HepG2 (cell line): ENCODE measurements around the gene CPB2. TPM values are rescaled to one million over a fixed set of nuclear protein-coding genes. Genes with fewer than 3 reads are reported as not detected.
A peak's percentile ranks its signal among the peaks of the same experiment; 100 is the strongest.

Experiments used
- FOXP1 ChIP-seq, 2 experiments: fragments of 450-650 bp in 1 of 2; IDR thresholded peaks; 2 replicates each; pipeline ENCODE4 v1.6.1; 2017 to 2018; ENCODE audit warnings: antibody characterized with exemption in 1 of 2
- HOXA7 ChIP-seq: sonication (generic); formaldehyde crosslinking; IDR thresholded peaks from 2 replicates; pipeline ENCODE4 v1.8.1; 2022; ENCODE audit warnings: mild to moderate bottlenecking, missing genetic modification reagents, moderate library complexity
- ISL2 ChIP-seq: sonication (generic); formaldehyde crosslinking; IDR thresholded peaks from 2 replicates; pipeline ENCODE4 v1.5.0; 2020; ENCODE audit warnings: missing genetic modification reagents
- NAIF1 ChIP-seq: sonication (generic); formaldehyde crosslinking; IDR thresholded peaks from 2 replicates; pipeline ENCODE4 v1.5.0; 2020; ENCODE audit warnings: mild to moderate bottlenecking, missing genetic modification reagents, borderline replicate concordance
- PCBP2 ChIP-seq: fragments of 200-400 bp; formaldehyde crosslinking; optimal IDR thresholded peaks from 2 replicates; pipeline ENCODE3; 2018; ENCODE audit warnings: low read length, low read depth; ENCODE audit not compliant: poor library complexity, severe bottlenecking
- RXRA ChIP-seq: sonication (generic); formaldehyde crosslinking; IDR thresholded peaks from 2 replicates; pipeline ENCODE4 v1.5.1; 2020; ENCODE audit warnings: missing genetic modification reagents
- RXRB ChIP-seq: IDR thresholded peaks from 2 replicates; pipeline ENCODE4 v1.6.1; 2016; ENCODE audit warnings: borderline replicate concordance, missing genetic modification reagents, missing compliant biosample characterization
- SUZ12 ChIP-seq: fragments of 150-350 bp; IDR thresholded peaks from 2 replicates; pipeline ENCODE4 v1.6.1; 2014; ENCODE audit warnings: low read depth, low read length
- SYNCRIP ChIP-seq: fragments of 200-400 bp; formaldehyde crosslinking; IDR thresholded peaks from 2 replicates; pipeline ENCODE4 v1.6.1; 2018; ENCODE audit warnings: mild to moderate bottlenecking, low read depth, low read length; ENCODE audit not compliant: insufficient read depth
- TCF12 ChIP-seq, 2 experiments: fragments of 450-650 bp in 1 of 2; sonication (generic) in 1 of 2; formaldehyde crosslinking in 1 of 2; IDR thresholded peaks; 2 replicates each; pipeline versions ENCODE4 v1.6.1 to v1.8.0; 2017 to 2022; ENCODE audit warnings: antibody characterized with exemption in 1 of 2, mild to moderate bottlenecking in 1 of 2, missing genetic modification reagents in 1 of 2, moderate library complexity in 1 of 2
- YEATS2 ChIP-seq: sonication (generic); formaldehyde crosslinking; IDR thresholded peaks from 2 replicates; pipeline ENCODE4 v1.4.0; 2020; ENCODE audit warnings: missing genetic modification reagents, borderline replicate concordance
- ZBTB8A ChIP-seq: sonication (generic); formaldehyde crosslinking; IDR thresholded peaks from 2 replicates; pipeline ENCODE4 v1.4.0; 2020; ENCODE audit warnings: mild to moderate bottlenecking, low read depth, missing genetic modification reagents, borderline replicate concordance
- ZC3H13 ChIP-seq: sonication (generic); formaldehyde crosslinking; IDR thresholded peaks from 2 replicates; pipeline ENCODE4 v1.8.1; 2023; ENCODE audit warnings: mild to moderate bottlenecking, missing genetic modification reagents, moderate library complexity
- ZFP90 ChIP-seq: sonication (generic); formaldehyde crosslinking; IDR thresholded peaks from 2 replicates; pipeline ENCODE4 v1.8.0; 2022; ENCODE audit warnings: missing genetic modification reagents, mild to moderate bottlenecking, inconsistent platforms, borderline replicate concordance
- ZNF33A ChIP-seq: sonication (generic); formaldehyde crosslinking; IDR thresholded peaks from 2 replicates; pipeline ENCODE4 v1.5.1; 2020; ENCODE audit warnings: missing genetic modification reagents, mild to moderate bottlenecking, moderate library complexity, borderline replicate concordance
- ZNF746 ChIP-seq: sonication (generic); formaldehyde crosslinking; IDR thresholded peaks from 2 replicates; pipeline ENCODE4 v1.8.0; 2022; ENCODE audit warnings: mild to moderate bottlenecking, missing genetic modification reagents
- polyA plus RNA-seq, 8 experiments: library from polyadenylated mRNA; depleted of rRNA in 3 of 8; stranded (reverse) in 7 of 8; unstranded in 1 of 8; fragments of >200 nt; fragmentation: Illumina TruSeq in 4 of 8; extraction: Trizol in 4 of 8; gene quantifications; 2 replicates each; pipeline versions ENCODE4 v1.2.1 to v1.2.3, GENCODE V29; 2011 to 2016; ENCODE audit warnings: low read depth in 4 of 8, missing spikeins in 1 of 8, mixed read lengths in 1 of 8; ENCODE audit not compliant: insufficient read depth in 1 of 8
- total RNA-seq, 5 experiments: library from RNA; depleted of rRNA; stranded (reverse); fragments of >200 nt; fragmentation: Illumina TruSeq; extraction: Trizol; gene quantifications; 2 replicates each; pipeline ENCODE4 v1.2.3, GENCODE V29; 2016; ENCODE audit warnings: low read depth in 1 of 5
- TF ChIP-seq, protein P1 (sequence below), 2 experiments: IDR thresholded peaks; 2 replicates each; pipeline ENCODE4 v1.6.1; 2011 to 2012; ENCODE audit warnings: low read length in 2 of 2, borderline replicate concordance in 1 of 2, low read depth in 1 of 2, mild to moderate bottlenecking in 1 of 2, moderate library complexity in 1 of 2
- TF ChIP-seq, protein P2 (sequence below), 2 experiments: sonication (generic) in 1 of 2; formaldehyde crosslinking in 1 of 2; IDR thresholded peaks; 2 replicates each; pipeline versions ENCODE4 v1.5.1 to v1.6.1; 2011 to 2020; ENCODE audit warnings: borderline replicate concordance in 1 of 2, low read depth in 1 of 2, low read length in 1 of 2, mild to moderate bottlenecking in 1 of 2, missing genetic modification reagents in 1 of 2, moderate library complexity in 1 of 2
- TF ChIP-seq, protein P3 (sequence below): sonication (generic); formaldehyde crosslinking; IDR thresholded peaks from 2 replicates; pipeline ENCODE4 v1.4.0; 2020; ENCODE audit warnings: missing genetic modification reagents, mild to moderate bottlenecking, borderline replicate concordance
- TF ChIP-seq, protein P4 (sequence below): sonication (generic); formaldehyde crosslinking; IDR thresholded peaks from 2 replicates; pipeline ENCODE4 v1.4.0; 2020; ENCODE audit warnings: missing genetic modification reagents, low read depth, mild to moderate bottlenecking, borderline replicate concordance

CPB2 gene
- total and polyA plus RNA-seq, 2 of the 13 experiments (the other 11 are each of a cell fraction or from before 2014, with no cell fraction given) = 125 to 140 TPM

DNA sequence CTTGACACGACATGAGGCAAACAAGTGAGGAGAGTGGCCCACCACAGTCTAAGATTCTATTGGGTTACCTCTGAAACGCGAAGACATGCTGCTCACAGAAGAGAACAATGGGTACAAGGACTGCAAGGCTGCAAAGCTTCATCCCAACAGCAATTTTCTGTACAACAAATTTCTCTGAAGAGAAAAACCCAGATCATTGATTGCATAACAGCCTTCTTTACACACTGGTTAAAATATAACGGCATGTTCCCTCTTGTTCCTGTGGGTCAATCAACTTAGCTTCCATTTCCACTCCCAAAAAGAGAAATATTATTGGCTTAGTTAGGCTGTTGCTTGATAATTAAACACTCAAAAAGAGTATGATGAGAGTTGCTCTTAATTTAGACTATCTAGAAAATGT, at the start of gene CPB2 (continued):
- TF ChIP-seq, protein P1, sequence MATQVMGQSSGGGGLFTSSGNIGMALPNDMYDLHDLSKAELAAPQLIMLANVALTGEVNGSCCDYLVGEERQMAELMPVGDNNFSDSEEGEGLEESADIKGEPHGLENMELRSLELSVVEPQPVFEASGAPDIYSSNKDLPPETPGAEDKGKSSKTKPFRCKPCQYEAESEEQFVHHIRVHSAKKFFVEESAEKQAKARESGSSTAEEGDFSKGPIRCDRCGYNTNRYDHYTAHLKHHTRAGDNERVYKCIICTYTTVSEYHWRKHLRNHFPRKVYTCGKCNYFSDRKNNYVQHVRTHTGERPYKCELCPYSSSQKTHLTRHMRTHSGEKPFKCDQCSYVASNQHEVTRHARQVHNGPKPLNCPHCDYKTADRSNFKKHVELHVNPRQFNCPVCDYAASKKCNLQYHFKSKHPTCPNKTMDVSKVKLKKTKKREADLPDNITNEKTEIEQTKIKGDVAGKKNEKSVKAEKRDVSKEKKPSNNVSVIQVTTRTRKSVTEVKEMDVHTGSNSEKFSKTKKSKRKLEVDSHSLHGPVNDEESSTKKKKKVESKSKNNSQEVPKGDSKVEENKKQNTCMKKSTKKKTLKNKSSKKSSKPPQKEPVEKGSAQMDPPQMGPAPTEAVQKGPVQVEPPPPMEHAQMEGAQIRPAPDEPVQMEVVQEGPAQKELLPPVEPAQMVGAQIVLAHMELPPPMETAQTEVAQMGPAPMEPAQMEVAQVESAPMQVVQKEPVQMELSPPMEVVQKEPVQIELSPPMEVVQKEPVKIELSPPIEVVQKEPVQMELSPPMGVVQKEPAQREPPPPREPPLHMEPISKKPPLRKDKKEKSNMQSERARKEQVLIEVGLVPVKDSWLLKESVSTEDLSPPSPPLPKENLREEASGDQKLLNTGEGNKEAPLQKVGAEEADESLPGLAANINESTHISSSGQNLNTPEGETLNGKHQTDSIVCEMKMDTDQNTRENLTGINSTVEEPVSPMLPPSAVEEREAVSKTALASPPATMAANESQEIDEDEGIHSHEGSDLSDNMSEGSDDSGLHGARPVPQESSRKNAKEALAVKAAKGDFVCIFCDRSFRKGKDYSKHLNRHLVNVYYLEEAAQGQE (IDR thresholded peaks at IDR 0.05; ENCODE audit: borderline replicate concordance in 1 of 2, low read depth in 1 of 2, low read length in 2 of 2) = no peak; a peak in 1 of 4 replicates
- TF ChIP-seq ZNF33A (CRISPR knock-in tag) (no peak), TCF12 (IDR thresholded peaks at IDR 0.05) (no peak), TCF12 (CRISPR knock-in tag; IDR thresholded peaks at IDR 0.05) (no peak), ZFP90 (CRISPR knock-in tag) (no peak), PCBP2 (no peak), RXRB (CRISPR knock-in tag) (peak; percentile 78), ZBTB8A (CRISPR knock-in tag) (no peak), SYNCRIP (no peak), ZC3H13 (CRISPR knock-in tag) (no peak), NAIF1 (CRISPR knock-in tag) (no peak), ISL2 (CRISPR knock-in tag) (peak; percentile 81), FOXP1 (IDR thresholded peaks at IDR 0.05) (no peak), FOXP1 (CRISPR knock-in tag; IDR thresholded peaks at IDR 0.05) (peak; percentile 43; the same call in 1 of the 2 replicates), HOXA7 (CRISPR knock-in tag) (no peak), ZNF746 (CRISPR knock-in tag) (no peak), RXRA (no peak; the same call in 1 of the 2 replicates), SUZ12 (no peak), YEATS2 (CRISPR knock-in tag) (no peak; the same call in 1 of the 2 replicates)
- TF ChIP-seq, protein P2, sequence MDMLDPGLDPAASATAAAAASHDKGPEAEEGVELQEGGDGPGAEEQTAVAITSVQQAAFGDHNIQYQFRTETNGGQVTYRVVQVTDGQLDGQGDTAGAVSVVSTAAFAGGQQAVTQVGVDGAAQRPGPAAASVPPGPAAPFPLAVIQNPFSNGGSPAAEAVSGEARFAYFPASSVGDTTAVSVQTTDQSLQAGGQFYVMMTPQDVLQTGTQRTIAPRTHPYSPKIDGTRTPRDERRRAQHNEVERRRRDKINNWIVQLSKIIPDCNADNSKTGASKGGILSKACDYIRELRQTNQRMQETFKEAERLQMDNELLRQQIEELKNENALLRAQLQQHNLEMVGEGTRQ (IDR thresholded peaks at IDR 0.05; ENCODE audit: low read depth, low read length) = no peak
- TF ChIP-seq, protein P2 (CRISPR knock-in tag; IDR thresholded peaks at IDR 0.05; ENCODE audit: borderline replicate concordance) = no peak
- TF ChIP-seq, protein P3, sequence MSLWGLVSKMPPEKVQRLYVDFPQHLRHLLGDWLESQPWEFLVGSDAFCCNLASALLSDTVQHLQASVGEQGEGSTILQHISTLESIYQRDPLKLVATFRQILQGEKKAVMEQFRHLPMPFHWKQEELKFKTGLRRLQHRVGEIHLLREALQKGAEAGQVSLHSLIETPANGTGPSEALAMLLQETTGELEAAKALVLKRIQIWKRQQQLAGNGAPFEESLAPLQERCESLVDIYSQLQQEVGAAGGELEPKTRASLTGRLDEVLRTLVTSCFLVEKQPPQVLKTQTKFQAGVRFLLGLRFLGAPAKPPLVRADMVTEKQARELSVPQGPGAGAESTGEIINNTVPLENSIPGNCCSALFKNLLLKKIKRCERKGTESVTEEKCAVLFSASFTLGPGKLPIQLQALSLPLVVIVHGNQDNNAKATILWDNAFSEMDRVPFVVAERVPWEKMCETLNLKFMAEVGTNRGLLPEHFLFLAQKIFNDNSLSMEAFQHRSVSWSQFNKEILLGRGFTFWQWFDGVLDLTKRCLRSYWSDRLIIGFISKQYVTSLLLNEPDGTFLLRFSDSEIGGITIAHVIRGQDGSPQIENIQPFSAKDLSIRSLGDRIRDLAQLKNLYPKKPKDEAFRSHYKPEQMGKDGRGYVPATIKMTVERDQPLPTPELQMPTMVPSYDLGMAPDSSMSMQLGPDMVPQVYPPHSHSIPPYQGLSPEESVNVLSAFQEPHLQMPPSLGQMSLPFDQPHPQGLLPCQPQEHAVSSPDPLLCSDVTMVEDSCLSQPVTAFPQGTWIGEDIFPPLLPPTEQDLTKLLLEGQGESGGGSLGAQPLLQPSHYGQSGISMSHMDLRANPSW (CRISPR knock-in tag) = no peak
- TF ChIP-seq, protein P4, sequence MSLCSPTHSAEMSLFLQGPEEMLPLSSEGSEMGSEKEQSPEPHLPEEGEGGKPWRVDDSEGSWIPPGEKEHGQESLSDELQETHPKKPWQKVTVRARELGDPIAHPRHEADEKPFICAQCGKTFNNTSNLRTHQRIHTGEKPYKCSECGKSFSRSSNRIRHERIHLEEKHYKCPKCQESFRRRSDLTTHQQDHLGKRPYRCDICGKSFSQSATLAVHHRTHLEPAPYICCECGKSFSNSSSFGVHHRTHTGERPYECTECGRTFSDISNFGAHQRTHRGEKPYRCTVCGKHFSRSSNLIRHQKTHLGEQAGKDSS (CRISPR knock-in tag) = no peak
